HCT116 (cell line): ENCODE data around the gene SNAPC2. TPM values are rescaled to one million over a fixed set of nuclear protein-coding genes. Genes with fewer than 3 reads are reported as not detected.

ENCODE experiments used
- ATAC-seq: fragments of 200-7000 bp; cut with Tn5 transposase; 2 replicates; pipeline ENCODE4 v1.9.1; 2020; ENCODE audit warnings: mild to moderate bottlenecking, moderate library complexity
- BruUV-seq: library from RNA; stranded (reverse); fragments of 400-500 nt; replicated peaks from 2 replicates; lab custom pipeline; 2021; lab: Mats Ljungman, UMichigan
- CTCF ChIA-PET: fragments of 300-600 bp; sonication (Branson Sonifier 250); formaldehyde crosslinking; loops from one replicate; lab custom pipeline; 2021; ENCODE audit warnings: antibody characterized with exemption; lab: Charles Lee
- POLR2A ChIA-PET: fragments of 300-600, 350-600 bp; sonication (Branson Sonifier 250); formaldehyde crosslinking; loops from one replicate; lab custom pipeline; 2021; ENCODE audit warnings: antibody characterized with exemption; lab: Charles Lee
- RAD21 ChIA-PET, 2 experiments: fragments of 300-600 bp; sonication (Branson Sonifier 250); formaldehyde crosslinking; loops; one replicate each; lab custom pipeline; 2023; ENCODE audit warnings: low total read pairs in 2 of 2; ENCODE audit not compliant: uncharacterized antibody in 2 of 2, unreplicated experiment in 2 of 2, low non-redundant PET in 1 of 2; lab: Charles Lee
- DNase-seq: peaks from one replicate; pipeline ENCODE4 v3.0.0-alpha.2; 2010; ENCODE audit warnings: low read depth, low spot score
- H2AFZ ChIP-seq: fragments of 200-600 bp; shearing (Covaris generic), sonication (generic); 2 replicates; pipeline ENCODE4 v1.6.1; 2017; ENCODE audit warnings: low read depth, mixed run types, mixed read lengths, antibody characterized with exemption, low read length; ENCODE audit not compliant: poor library complexity, severe bottlenecking
- H3K27ac ChIP-seq: 2 replicates; pipeline ENCODE4 v1.5.1; 2012; ENCODE audit warnings: low read depth, low read length
- H3K27me3 ChIP-seq: fragments of 200-600 bp; sonication (generic); 2 replicates; pipeline ENCODE4 v1.6.1; 2016; ENCODE audit warnings: mixed run types, low read length, mixed read lengths; ENCODE audit not compliant: insufficient read depth
- H3K36me3 ChIP-seq, 2 experiments: fragments of 200-500 bp in 1 of 2; fragments of 200-600 bp in 1 of 2; sonication (Bioruptor generic) in 1 of 2; sonication (generic) in 1 of 2; 2 replicates each; pipeline versions ENCODE4 v1.5.1 to v1.6.1; 2014 to 2016; ENCODE audit warnings: low read length in 2 of 2, inconsistent platforms in 1 of 2, mixed read lengths in 1 of 2, mixed run types in 1 of 2; ENCODE audit not compliant: insufficient read depth in 2 of 2, control insufficient read depth in 1 of 2
- H3K4me1 ChIP-seq, 2 experiments: fragments of 200-600 bp in 1 of 2; sonication (generic) in 1 of 2; 2 replicates each; pipeline versions ENCODE4 v1.5.1 to v1.6.1; 2012 to 2017; ENCODE audit warnings: low read length in 2 of 2, inconsistent platforms in 1 of 2, mild to moderate bottlenecking in 1 of 2, mixed read lengths in 1 of 2, mixed run types in 1 of 2, moderate library complexity in 1 of 2; ENCODE audit not compliant: insufficient read depth in 2 of 2, control insufficient read depth in 1 of 2
- H3K4me2 ChIP-seq: fragments of 200-600 bp; sonication (generic); 2 replicates; pipeline ENCODE4 v1.6.1; 2017; ENCODE audit warnings: mixed run types, low read length, mixed read lengths
- H3K4me3 ChIP-seq, 2 experiments: fragments of 200-600 bp in 1 of 2; sonication (generic) in 1 of 2; replicated peaks in 1 of 2; 2 replicates each; pipeline ENCODE4 v1.5.1; 2011 to 2016; ENCODE audit warnings: low read length in 2 of 2, control low read depth in 1 of 2, low read depth in 1 of 2, mild to moderate bottlenecking in 1 of 2, mixed read lengths in 1 of 2, mixed run types in 1 of 2
- H3K79me2 ChIP-seq: fragments of 200-600 bp; sonication (generic); 2 replicates; pipeline ENCODE4 v1.6.1; 2017; ENCODE audit warnings: mild to moderate bottlenecking, mixed run types, low read length, moderate library complexity, mixed read lengths; ENCODE audit not compliant: insufficient read depth
- H3K9ac ChIP-seq: fragments of 200-600 bp; sonication (generic); 2 replicates; pipeline ENCODE4 v1.6.1; 2016; ENCODE audit warnings: low read length, mixed read lengths
- H3K9me2 ChIP-seq: fragments of 200-600 bp; sonication (generic), shearing (Covaris generic); 2 replicates; pipeline ENCODE4 v1.6.1; 2017; ENCODE audit warnings: mixed run types, mild to moderate bottlenecking, moderate library complexity; ENCODE audit not compliant: insufficient read depth
- H3K9me3 ChIP-seq, 2 experiments: fragments of 200-500 bp in 1 of 2; fragments of 200-600 bp in 1 of 2; sonication (Bioruptor generic) in 1 of 2; sonication (generic) in 1 of 2; 2 replicates each; pipeline ENCODE4 v1.6.1; 2014 to 2017; ENCODE audit warnings: low read length in 2 of 2, mixed read lengths in 2 of 2, inconsistent platforms in 1 of 2, low read depth in 1 of 2, mild to moderate bottlenecking in 1 of 2, mixed run types in 1 of 2, moderate library complexity in 1 of 2; ENCODE audit not compliant: control insufficient read depth in 1 of 2, insufficient read depth in 1 of 2
- H4K20me1 ChIP-seq: fragments of 200-600 bp; sonication (generic), shearing (Covaris generic); 2 replicates; pipeline ENCODE4 v1.6.1; 2017; ENCODE audit warnings: mixed run types, mild to moderate bottlenecking, moderate library complexity; ENCODE audit not compliant: insufficient read depth
- ELF1 ChIP-seq: IDR thresholded peaks from 2 replicates; pipeline ENCODE4 v1.6.1; 2012; ENCODE audit warnings: low read depth, borderline replicate concordance
- FOSL1 ChIP-seq: IDR thresholded peaks from 2 replicates; pipeline ENCODE4 v1.6.1; 2012; ENCODE audit warnings: low read depth
- JUND ChIP-seq: IDR thresholded peaks from 2 replicates; pipeline ENCODE4 v1.6.1; 2012
- POLR2A ChIP-seq: IDR thresholded peaks from 2 replicates; pipeline ENCODE4 v1.7.0; 2011; ENCODE audit warnings: borderline replicate concordance; ENCODE audit not compliant: insufficient read depth, insufficient read length; ENCODE audit errors: extremely low read depth
- POLR2AphosphoS5 ChIP-seq: IDR thresholded peaks from 2 replicates; pipeline ENCODE4 v1.6.1; 2011; ENCODE audit warnings: mild to moderate bottlenecking, low read depth, low read length, moderate library complexity
- RAD21 ChIP-seq: IDR thresholded peaks from 2 replicates; pipeline ENCODE4 v1.6.1; 2012; ENCODE audit warnings: low read depth, mild to moderate bottlenecking
- SIN3A ChIP-seq: IDR thresholded peaks from 2 replicates; pipeline ENCODE4 v1.6.1; 2012; ENCODE audit warnings: low read depth
- TCF7L2 ChIP-seq: IDR thresholded peaks from 2 replicates; pipeline ENCODE4 v1.7.0; 2011; ENCODE audit warnings: borderline replicate concordance, inconsistent platforms; ENCODE audit not compliant: insufficient read depth, insufficient read length; ENCODE audit errors: extremely low read depth
- intact Hi-C: fragments of 100-400 bp; cut with micrococcal nuclease; formaldehyde crosslinking; loops from 2 replicates; pipeline ENCODE4 v1.10.0; 2022
- total RNA-seq: library from RNA; stranded (reverse); gene quantifications from one replicate; pipeline ENCODE4 v1.2.1, GENCODE V29; 2021; ENCODE audit not compliant: unreplicated experiment
- TF ChIP-seq, protein P1 (sequence below): IDR thresholded peaks from 2 replicates; pipeline ENCODE4 v1.6.1; 2011; ENCODE audit warnings: mild to moderate bottlenecking, low read length, moderate library complexity; ENCODE audit not compliant: insufficient replicate concordance; ENCODE audit errors: extremely low read depth
- TF ChIP-seq, protein P2 (sequence below): IDR thresholded peaks from 2 replicates; pipeline ENCODE4 v1.6.1; 2012; ENCODE audit warnings: low read depth

SNAPC2 gene
- total RNA-seq, 1 experiment from 2014 or later, result 42.9 TPM

DNA sequence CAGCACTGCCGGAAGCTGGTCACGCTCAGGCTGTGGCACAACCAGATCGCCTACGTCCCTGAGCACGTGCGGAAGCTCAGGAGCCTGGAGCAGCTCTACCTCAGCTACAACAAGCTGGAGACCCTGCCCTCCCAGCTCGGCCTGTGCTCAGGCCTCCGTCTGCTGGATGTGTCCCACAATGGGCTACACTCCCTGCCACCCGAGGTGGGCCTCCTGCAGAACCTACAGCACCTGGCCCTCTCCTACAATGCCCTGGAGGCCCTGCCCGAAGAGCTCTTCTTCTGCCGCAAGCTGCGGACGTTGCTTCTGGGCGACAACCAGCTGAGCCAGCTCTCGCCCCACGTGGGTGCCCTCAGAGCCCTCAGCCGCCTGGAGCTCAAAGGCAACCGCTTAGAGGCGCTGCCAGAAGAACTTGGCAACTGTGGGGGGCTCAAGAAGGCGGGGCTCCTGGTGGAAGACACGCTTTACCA, 19.7 kb upstream of the SNAPC2 start (continued):
- TF ChIP-seq, protein P1, sequence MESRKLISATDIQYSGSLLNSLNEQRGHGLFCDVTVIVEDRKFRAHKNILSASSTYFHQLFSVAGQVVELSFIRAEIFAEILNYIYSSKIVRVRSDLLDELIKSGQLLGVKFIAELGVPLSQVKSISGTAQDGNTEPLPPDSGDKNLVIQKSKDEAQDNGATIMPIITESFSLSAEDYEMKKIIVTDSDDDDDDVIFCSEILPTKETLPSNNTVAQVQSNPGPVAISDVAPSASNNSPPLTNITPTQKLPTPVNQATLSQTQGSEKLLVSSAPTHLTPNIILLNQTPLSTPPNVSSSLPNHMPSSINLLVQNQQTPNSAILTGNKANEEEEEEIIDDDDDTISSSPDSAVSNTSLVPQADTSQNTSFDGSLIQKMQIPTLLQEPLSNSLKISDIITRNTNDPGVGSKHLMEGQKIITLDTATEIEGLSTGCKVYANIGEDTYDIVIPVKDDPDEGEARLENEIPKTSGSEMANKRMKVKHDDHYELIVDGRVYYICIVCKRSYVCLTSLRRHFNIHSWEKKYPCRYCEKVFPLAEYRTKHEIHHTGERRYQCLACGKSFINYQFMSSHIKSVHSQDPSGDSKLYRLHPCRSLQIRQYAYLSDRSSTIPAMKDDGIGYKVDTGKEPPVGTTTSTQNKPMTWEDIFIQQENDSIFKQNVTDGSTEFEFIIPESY, result no peak
- TF ChIP-seq SIN3A, result no peak
- TF ChIP-seq JUND, result no peak

- BruUV-seq, result no TSS peak
- H3K27ac ChIP-seq, result no peak overlapping the region
- POLR2A ChIA-PET, result interaction anchor here (1.3 to 1.4 kb wide), 3 partner anchors 9 to 32 kb away, joined by 4 to 5 read pairs (median 4); partner anchors contain the start of gene LRRC8E
- H3K36me3 ChIP-seq, result peaks cover 0 to 9% of the 10 kb centered on the region in 2 experiments; a peak in 2 of 4 replicates
- CTCF ChIA-PET, result interaction anchor here (1.3 kb wide), 1 partner anchor 32 kb away, joined by 5 read pairs; no protein-coding TSS in a partner anchor
- H3K27me3 ChIP-seq, result no peaks in the 10 kb centered on the region
- H3K9ac ChIP-seq, result no peak overlapping the region
- H3K9me2 ChIP-seq, result no peaks in the 10 kb centered on the region
- DNase-seq (no peak), ATAC-seq (no peak)
- no peak overlapping the region for H3K4me3 ChIP-seq
- H3K9me3 ChIP-seq, result no peaks in the 10 kb centered on the region
- intact Hi-C loops, result no loop called here
- peaks cover 30% of the 10 kb centered on the region for H3K79me2 ChIP-seq
- TF ChIP-seq POLR2A (no peak), ELF1 (no peak), TCF7L2 (no peak), POLR2AphosphoS5 (no peak), RAD21 (no peak), JUND (no peak), FOSL1 (no peak)
- TF ChIP-seq, protein P1, result no peak
- TF ChIP-seq, protein P2, sequence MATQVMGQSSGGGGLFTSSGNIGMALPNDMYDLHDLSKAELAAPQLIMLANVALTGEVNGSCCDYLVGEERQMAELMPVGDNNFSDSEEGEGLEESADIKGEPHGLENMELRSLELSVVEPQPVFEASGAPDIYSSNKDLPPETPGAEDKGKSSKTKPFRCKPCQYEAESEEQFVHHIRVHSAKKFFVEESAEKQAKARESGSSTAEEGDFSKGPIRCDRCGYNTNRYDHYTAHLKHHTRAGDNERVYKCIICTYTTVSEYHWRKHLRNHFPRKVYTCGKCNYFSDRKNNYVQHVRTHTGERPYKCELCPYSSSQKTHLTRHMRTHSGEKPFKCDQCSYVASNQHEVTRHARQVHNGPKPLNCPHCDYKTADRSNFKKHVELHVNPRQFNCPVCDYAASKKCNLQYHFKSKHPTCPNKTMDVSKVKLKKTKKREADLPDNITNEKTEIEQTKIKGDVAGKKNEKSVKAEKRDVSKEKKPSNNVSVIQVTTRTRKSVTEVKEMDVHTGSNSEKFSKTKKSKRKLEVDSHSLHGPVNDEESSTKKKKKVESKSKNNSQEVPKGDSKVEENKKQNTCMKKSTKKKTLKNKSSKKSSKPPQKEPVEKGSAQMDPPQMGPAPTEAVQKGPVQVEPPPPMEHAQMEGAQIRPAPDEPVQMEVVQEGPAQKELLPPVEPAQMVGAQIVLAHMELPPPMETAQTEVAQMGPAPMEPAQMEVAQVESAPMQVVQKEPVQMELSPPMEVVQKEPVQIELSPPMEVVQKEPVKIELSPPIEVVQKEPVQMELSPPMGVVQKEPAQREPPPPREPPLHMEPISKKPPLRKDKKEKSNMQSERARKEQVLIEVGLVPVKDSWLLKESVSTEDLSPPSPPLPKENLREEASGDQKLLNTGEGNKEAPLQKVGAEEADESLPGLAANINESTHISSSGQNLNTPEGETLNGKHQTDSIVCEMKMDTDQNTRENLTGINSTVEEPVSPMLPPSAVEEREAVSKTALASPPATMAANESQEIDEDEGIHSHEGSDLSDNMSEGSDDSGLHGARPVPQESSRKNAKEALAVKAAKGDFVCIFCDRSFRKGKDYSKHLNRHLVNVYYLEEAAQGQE, result no peak
- TF ChIP-seq, all 23 proteins: peak for 0
- Histone ChIP-seq H2AFZ (no peak overlapping the region), H3K4me1 (peaks cover 3 to 27% of the 10 kb centered on the region in 2 experiments; a peak in 2 of 4 replicates), H3K4me2 (no peak overlapping the region), H4K20me1 (no peaks in the 10 kb centered on the region)
- RAD21 ChIA-PET, result no interaction called here
Observed at GRCh38 chr19:7900931-7901330, 19.2 kb upstream of the SNAPC2 start.
